Dermis microvascular lymphatic vessel endothelial cell (primary cell): ENCODE measurements around the gene MNX1. TPM values are rescaled to one million over a fixed set of nuclear protein-coding genes. Genes with fewer than 3 reads are reported as not detected.

ENCODE experiments used
- DNase-seq, 2 donors: peaks; one replicate each; pipeline versions ENCODE4 v3.0.0 to v3.0.0-alpha.2; 2010; ENCODE audit warnings: low read depth in 2 of 2
- total RNA-seq: library from RNA; depleted of rRNA; stranded (reverse); fragments of >200 nt; gene quantifications from 2 replicates; pipeline ENCODE4 v1.2.1, GENCODE V29; 2014

The MNX1 gene
- total RNA-seq, 1 donor from 2014 or later: under 0.01 TPM

GRCh38 chr7:157002819-157003421 lies 7.5 kb downstream of the MNX1 start:
- no peak for DNase-seq

- no peak for DNase-seq
Measured at GRCh38 chr7:157001920-157002818, 8.3 kb downstream of the MNX1 start.

- DNase-seq: no peak
Measured at GRCh38 chr7:157000741-157001653, 9.5 kb downstream of the MNX1 start.

GRCh38 chr7:156999958-157000726 lies 10.3 kb downstream of the MNX1 start:
- DNase-seq: no peak

- no peak for DNase-seq
Measured at GRCh38 chr7:156998988-156999957, 11.2 kb downstream of the MNX1 start.

- no peak for DNase-seq
Measured at GRCh38 chr7:156994417-156994816, 16.0 kb downstream of the MNX1 start.

GRCh38 chr7:156993925-156994235 lies 16.6 kb downstream of the MNX1 start:
- DNase-seq: no peak

GRCh38 chr7:156993021-156993924 lies 17.2 kb downstream of the MNX1 start:
- no peak for DNase-seq

GRCh38 chr7:156989766-156990535 lies 20.5 kb downstream of the MNX1 start:
- no peak for DNase-seq

GRCh38 chr7:156988343-156989185 lies 21.9 kb downstream of the MNX1 start:
- DNase-seq: no peak

GRCh38 chr7:156986378-156986777 lies 24.1 kb downstream of the MNX1 start:
- DNase-seq: no peak

- DNase-seq: no peak
Measured at GRCh38 chr7:156985101-156985992, 25.1 kb downstream of the MNX1 start.

GRCh38 chr7:156984174-156984891 lies 26.1 kb downstream of the MNX1 start:
- DNase-seq: no peak

GRCh38 chr7:156979711-156980110 lies 30.8 kb downstream of the MNX1 start:
- DNase-seq: no peak

GRCh38 chr7:156979007-156979606 lies 31.4 kb downstream of the MNX1 start:
- no peak for DNase-seq
